ENCODE data around the gene ICAM1.
"Not testable (repeated sequence)": the region's sequence is repeated elsewhere in the genome, so short reads cannot be mapped to it uniquely, and the experiment has no call there.

The ICAM1 gene

GRCh38 chr19:10270616-10271394 is at the start of gene ICAM1:
Gene ICAM1, plus strand, starts transcription at chr19:10271120. Its CDS starts 40 bp downstream, at chr19:10271160.
- H3K4me3 ChIP-seq (ENCODE audit: low read depth, low read length), result peak within 1 kb of the TSS; percentile 13

GRCh38 chr19:10222201-10222890 is 48.6 kb upstream of the ICAM1 start:
- H3K4me3 ChIP-seq (ENCODE audit: low read depth, low read length), result no peak overlapping the region

GRCh38 chr19:10223488-10224213 is 47.3 kb upstream of the ICAM1 start:
- H3K4me3 ChIP-seq (ENCODE audit: low read depth, low read length), result no peak overlapping the region

DNA sequence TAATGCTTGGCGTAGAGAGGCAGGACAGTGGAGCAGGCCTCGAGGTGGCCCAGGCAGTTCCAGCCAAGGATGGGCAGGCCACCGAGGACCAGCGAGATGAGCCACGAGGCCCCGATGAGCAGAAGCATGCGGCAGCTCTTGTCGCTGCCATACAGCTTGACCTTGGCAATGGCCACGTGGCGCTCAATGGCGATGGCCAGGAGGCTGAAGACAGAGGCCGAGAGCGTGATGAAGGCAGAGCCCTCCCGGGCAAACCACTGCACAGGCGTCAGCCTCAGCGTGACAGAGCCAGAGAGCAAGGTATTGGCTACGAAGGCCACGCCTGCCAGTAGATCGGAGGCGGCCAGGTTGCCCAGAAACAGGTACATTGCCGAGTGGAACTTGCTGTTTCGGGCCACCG is 46.6 kb upstream of the ICAM1 start:
- H3K4me3 ChIP-seq (ENCODE audit: low read depth, low read length), result no peak overlapping the region

DNA sequence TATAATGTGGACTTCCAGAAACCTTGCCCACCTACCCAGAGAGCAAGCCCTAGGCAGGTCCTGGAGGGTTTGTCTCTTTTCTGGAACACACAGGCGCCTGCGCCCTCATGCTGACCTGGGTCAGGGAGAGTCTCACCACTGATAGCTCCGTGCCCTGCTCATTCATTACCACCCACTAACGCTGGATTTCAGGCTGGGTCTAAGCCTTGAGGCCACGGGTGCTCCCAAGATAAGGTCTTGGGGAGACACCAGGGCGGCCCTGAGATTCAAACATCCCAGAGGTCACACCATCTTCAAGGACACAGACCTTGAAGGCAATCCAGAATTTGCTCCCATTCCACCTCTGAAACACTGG is 44.9 kb upstream of the ICAM1 start:
- no peak overlapping the region for H3K4me3 ChIP-seq (ENCODE audit: low read depth, low read length)

DNA sequence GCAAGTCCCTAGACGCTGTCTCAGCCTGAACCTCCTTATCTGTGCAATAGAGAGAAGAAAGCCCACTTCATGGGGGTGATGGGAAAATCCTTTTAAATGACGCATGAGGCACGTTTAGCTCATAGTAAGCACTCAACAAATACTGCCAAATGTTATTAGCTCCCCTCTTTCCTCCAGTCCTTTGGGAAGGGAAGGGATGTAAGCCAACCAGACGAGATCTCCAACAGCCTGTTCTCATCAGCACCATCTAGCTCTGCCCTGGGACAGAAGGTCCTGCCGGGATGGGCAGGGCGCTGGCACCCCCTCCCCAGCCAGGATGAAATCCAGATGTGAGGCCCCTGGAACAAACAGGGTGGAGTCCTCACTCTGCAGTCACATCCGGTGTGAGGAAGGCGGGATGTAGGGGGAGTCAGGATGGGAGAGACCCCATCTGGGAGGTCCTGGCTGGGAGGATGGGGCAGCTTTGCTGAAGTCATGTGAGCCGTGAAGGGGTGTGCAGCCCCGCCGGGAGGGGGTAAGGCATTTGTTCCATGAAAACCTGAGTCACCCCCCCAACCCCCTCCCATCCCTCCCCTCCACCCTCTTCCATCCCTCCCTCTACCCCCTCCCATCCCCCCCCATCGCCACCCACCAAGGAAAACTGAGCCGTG is 44.4 kb upstream of the ICAM1 start:
- no peak overlapping the region for H3K4me3 ChIP-seq (ENCODE audit: low read depth, low read length)

DNA sequence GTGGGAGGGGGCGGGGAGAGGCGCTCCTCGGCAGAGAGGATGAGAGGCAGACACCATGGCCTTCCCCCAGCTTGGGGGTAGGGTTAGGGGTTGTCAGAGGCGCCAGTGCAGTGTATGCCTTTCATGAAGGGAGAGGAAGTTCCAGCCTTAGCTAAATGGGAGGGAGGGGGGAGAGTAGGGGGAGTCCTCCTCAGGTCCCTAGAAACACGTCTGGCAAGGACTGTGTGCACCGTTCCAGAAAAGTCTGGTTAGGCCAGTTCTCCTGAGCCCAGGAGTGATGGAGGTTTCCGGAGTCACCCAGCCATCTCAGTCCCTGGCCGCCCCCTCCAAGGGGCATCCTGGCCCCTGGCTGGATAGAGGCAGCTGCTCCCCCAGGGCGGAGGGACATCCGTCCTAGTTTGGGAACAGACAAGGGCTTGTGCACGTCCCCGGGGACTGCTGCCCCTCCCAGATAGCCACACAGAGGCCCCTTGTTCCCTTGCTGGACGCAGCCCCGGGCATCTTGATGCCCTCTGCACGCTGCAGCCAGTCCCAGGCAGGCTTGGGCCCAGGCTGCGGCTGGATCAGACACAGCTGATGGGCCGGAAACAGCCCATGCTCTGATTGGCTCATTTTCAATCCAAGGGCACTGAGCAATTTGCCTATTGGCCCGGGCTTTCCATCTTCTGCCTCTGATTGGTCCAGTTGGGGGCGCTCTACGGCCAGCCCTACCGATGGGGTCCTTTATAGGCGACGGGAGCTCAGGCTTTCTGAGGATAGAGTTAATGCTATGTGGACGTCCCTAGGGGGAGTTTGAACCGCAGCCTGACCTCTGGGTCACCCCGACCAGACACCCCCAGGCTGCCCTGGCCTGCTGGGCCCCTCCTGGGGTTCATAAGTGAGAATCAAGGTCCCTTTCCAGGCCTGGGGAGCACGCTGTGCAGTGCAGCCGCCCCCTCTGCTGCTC is 43.6 kb upstream of the ICAM1 start:
- no peak overlapping the region for H3K4me3 ChIP-seq (ENCODE audit: low read depth, low read length)

DNA sequence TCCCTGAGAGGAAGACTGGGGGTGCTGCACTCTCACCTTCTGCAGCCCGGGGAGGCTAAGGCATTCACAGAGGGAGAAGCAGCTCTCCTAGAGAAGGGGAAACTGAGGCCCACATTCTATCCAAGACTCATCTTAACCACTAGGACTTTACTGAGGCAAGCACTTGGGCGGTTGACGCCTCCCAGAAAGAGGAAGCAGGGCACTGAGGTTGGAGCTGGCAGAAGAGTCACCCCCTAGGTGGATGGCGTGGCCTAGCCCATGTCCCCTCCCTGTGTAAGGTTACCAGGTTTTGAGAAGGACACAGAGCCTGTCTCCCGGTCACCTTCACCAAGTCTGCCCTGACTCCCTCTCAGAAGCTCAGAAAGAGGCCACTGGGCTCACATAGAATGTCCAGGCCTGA is 42.5 kb upstream of the ICAM1 start:
- no peak overlapping the region for H3K4me3 ChIP-seq (ENCODE audit: low read depth, low read length)

GRCh38 chr19:10228920-10229319 is 42.0 kb upstream of the ICAM1 start:
- H3K4me3 ChIP-seq (ENCODE audit: low read depth, low read length), result no peak overlapping the region

GRCh38 chr19:10230173-10230860 is 40.6 kb upstream of the ICAM1 start:
- H3K4me3 ChIP-seq (ENCODE audit: low read depth, low read length), result peak overlapping the region; percentile 65

DNA sequence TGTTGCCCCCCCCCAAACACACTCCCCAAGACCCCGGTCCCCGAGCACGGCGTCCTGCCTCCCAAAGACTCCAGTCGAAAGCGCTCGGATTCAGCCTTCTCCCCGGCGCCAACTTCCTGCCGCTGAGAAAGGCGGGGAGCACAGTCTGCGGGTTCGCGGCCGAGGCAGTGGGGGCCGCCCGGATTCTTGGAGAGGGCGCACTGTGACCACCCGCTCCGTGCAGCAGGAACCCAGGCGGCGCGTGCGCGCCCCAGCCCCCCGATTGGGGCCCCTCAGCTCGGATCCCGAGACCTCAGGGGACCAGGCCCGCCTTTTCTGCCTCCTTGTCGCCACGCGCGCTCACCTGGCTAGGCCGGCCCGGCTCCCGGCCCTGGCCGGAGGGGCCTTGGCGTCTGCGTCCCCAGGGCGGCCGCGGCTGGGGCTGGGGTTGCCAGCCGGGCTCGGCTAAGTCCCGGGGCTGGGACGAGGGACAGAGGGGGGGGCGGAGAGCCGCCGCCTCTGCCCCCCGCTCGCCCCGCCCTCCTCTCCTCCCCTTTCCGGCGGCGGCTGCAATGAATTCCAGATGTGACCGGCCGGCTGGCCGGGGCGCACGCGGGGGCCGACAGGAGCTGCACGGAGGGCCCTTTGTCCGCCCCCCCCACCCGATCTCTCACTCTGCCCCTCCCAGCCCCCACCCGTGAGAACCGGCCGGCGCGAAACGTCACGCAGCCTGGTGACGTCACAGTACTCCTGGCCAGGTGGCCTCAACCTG is 39.9 kb upstream of the ICAM1 start, which contains the start of gene S1PR2:
Gene S1PR2 (minus strand): TSS at position 471 of the 751 bp plus-strand sequence. CDS start 6,426 bp downstream, outside the sequence.
- peak within 1 kb of the TSS; percentile 65 for H3K4me3 ChIP-seq (ENCODE audit: low read depth, low read length)

DNA sequence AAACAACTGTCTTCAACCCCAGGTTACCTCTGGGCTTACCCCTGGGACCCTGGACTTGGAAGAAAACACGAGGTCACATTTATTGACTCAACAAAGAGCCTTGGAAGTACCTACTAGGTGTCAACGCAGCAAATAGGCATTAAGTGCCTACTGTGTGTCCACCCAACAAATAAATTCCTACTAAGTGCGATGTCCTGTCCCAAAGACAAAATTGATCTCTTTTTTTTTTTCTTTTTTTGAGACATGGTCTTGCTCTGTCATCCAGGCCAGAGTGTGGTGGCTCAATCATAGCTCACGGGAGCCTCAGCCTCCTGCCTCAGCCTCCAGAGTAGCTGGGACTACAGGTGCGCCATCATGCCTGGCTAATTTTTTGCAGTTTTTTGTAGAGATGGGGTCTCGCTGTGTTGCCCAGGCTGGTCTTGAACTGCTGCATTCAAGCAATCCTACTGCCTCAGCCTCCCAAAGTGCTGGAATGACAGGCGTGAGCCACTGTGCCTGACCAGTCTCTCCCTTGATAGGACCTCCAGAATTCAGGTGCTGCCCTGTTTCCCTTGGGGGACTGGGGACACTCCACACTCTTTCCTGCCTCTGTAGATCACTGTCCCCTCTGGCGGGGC is 39.2 kb upstream of the ICAM1 start:
- peak overlapping the region; percentile 33 for H3K4me3 ChIP-seq (ENCODE audit: low read depth, low read length)

DNA sequence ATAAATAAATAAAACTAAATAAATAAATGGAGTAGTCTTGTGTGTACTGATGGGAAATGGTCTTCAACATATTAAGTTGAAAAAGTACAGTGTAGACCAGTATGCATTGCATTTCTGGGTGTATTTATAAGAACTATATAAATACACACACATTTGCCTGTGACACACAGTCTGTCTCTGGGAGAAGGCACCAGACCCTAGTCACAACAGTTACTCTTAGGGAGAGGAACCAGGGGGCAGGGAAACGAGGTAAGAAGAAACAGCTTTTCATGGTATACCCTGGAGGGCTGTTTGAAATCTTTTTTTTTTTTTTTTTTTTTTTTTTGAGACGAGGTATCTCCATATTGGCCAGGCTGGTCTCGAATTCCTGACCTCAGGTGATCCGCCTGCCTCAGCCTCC is 37.0 kb upstream of the ICAM1 start:
- no peak overlapping the region for H3K4me3 ChIP-seq (ENCODE audit: low read depth, low read length)

GRCh38 chr19:10235003-10235402 is 35.9 kb upstream of the ICAM1 start:
- H3K4me3 ChIP-seq (ENCODE audit: low read depth, low read length), result no peak overlapping the region

- not testable (repeated sequence) for H3K4me3 ChIP-seq (ENCODE audit: low read depth, low read length)
Observed at GRCh38 chr19:10235409-10235808, 35.5 kb upstream of the ICAM1 start.

DNA sequence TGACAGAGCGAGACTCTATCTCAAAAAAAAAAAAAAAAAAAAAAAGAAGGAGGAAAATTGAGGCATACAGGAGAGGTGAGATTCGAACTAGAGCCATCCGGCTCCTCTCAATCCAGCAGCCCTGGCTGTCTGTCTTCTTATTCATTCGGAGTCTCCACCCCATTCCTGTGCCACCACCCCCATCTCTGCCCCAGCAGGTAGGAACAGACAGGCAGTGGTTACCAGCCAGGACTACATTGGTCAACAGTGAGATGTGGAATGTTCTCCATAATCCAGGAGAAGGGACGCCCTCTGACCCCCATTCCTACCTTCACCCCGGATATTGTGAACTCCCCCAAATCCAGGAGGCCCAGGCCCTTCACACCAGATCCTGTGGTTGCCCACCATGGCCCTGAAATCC is 33.2 kb upstream of the ICAM1 start:
- no peak overlapping the region for H3K4me3 ChIP-seq (ENCODE audit: low read depth, low read length)

- H3K4me3 ChIP-seq (ENCODE audit: low read depth, low read length), result no peak overlapping the region
Observed at GRCh38 chr19:10238172-10238783, 32.6 kb upstream of the ICAM1 start.
